Right lobe of liver (tissue), 6 donors: ENCODE results near the gene HOMER3. TPM values are rescaled to one million over a fixed set of nuclear protein-coding genes. Genes with fewer than 3 reads are reported as not detected.

Experiments used
- ATAC-seq, 4 donors: fragments of 200-7000 bp; cut with Tn5 transposase; one replicate each; pipeline ENCODE4 v1.9.1; 2020; ENCODE audit warnings: mild to moderate bottlenecking in 4 of 4, moderate library complexity in 4 of 4
- DNase-seq, 3 donors: peaks; one replicate each; pipeline ENCODE4 v3.0.0-alpha.2; 2020
- H3K27ac ChIP-seq, 3 donors: fragments of 200-600 bp; one replicate each; pipeline ENCODE4 v1.8.0; 2022
- H3K27me3 ChIP-seq, 2 donors: fragments of 200-600 bp; one replicate each; pipeline ENCODE4 v1.8.0; 2022
- H3K36me3 ChIP-seq, 4 donors: fragments of 200-600 bp; sonication (generic) in 1 of 4; one replicate each; pipeline versions ENCODE4 v1.5.1 to v1.8.0; 2017 to 2022; ENCODE audit warnings: control low read depth in 1 of 4
- H3K4me1 ChIP-seq, 4 donors: fragments of 200-600 bp; sonication (generic) in 1 of 4; one replicate each; pipeline versions ENCODE4 v1.5.1 to v1.8.0; 2017 to 2022; ENCODE audit warnings: control low read depth in 1 of 4
- H3K4me3 ChIP-seq, 3 donors: fragments of 200-600 bp; one replicate each; pipeline ENCODE4 v1.8.0; 2022
- H3K9me3 ChIP-seq, 4 donors: fragments of 200-600 bp; sonication (generic) in 1 of 4; one replicate each; pipeline versions ENCODE4 v1.5.1 to v1.8.0; 2017 to 2022; ENCODE audit warnings: control low read depth in 1 of 4
- CTCF ChIP-seq, 4 donors: fragments of 200-600 bp in 3 of 4; fragments of 450-650 bp in 1 of 4; IDR thresholded peaks; one replicate each; pipeline versions ENCODE4 v1.5.1 to v1.8.0; 2016 to 2022; ENCODE audit warnings: antibody characterized with exemption in 4 of 4, mild to moderate bottlenecking in 2 of 4
- POLR2A ChIP-seq: fragments of 450-650 bp; IDR thresholded peaks from one replicate; pipeline ENCODE4 v1.6.1; 2017; ENCODE audit warnings: antibody characterized with exemption, mild to moderate bottlenecking
- WGBS: methylation state at CpG from one replicate; pipeline ENCODE4 v1.1.6; 2018; ENCODE audit warnings: low coverage, low lambda C conversion rate; ENCODE audit not compliant: insufficient coverage; ENCODE audit errors: missing lambda C conversion rate; 5-methylcytosine and 5-hydroxymethylcytosine counted together
- intact Hi-C, 2 donors: fragments of 100-400 bp; cut with DNase I; formaldehyde crosslinking; loops; one replicate each; pipeline versions ENCODE4 v1.11.2 to v1.14.1; 2022
- total RNA-seq, 6 experiments: library from RNA; depleted of rRNA in 2 of 6; stranded (reverse); fragments of >200 nt in 2 of 6; fragmentation: NEBNext Ultra II Directional in 3 of 6; extraction: Animal tissue kit (Norgen Biotek cat#: 25700) in 3 of 6; gene quantifications; one replicate each; pipeline versions ENCODE4 v1.1.0 to v1.2.4, GENCODE V29; 2016 to 2023
- donor health status: DM: no; HTN: yes; CAD: no.
- donor health status: DM: no; HTN: no; CAD: no.
- donor health status: DM: no; HTN: no; CAD: no.
- donor health status: DM: no; HTN: yes; CAD: no.
- donor health status: DM: no; HTN: yes; CAD: no.

HOMER3 gene
- total RNA-seq, 6 experiments from 2014 or later, result 2.3 to 4.7 (median 3.2) TPM

GRCh38 chr19:18886972-18887371 lies 54.0 kb downstream of the HOMER3 start:
- no peaks in the 10 kb centered on the region for H3K27me3 ChIP-seq
- no peak for ATAC-seq
- no peak overlapping the region for H3K27ac ChIP-seq
- no peak for DNase-seq
- no peaks in the 10 kb centered on the region for H3K9me3 ChIP-seq
- H3K4me1 ChIP-seq, result no peaks in the 10 kb centered on the region
- no peaks in the 10 kb centered on the region for H3K36me3 ChIP-seq
- 75% methylated on average over 4 of the region's 4 CpGs for WGBS
- intact Hi-C loops, result no loop called here
- H3K4me3 ChIP-seq, result no peak overlapping the region
- TF ChIP-seq CTCF (IDR thresholded peaks at IDR 0.05), result no peak

GRCh38 chr19:18883526-18884304 lies 57.3 kb downstream of the HOMER3 start:
- Histone ChIP-seq H3K9me3 (no peaks in the 10 kb centered on the region), H3K36me3 (no peaks in the 10 kb centered on the region), H3K4me3 (no peak overlapping the region), H3K27ac (no peak overlapping the region), H3K27me3 (no peaks in the 10 kb centered on the region), H3K4me1 (no peaks in the 10 kb centered on the region)
- 62% methylated on average over 11 of the region's 30 CpGs for WGBS
- no peak for ATAC-seq
- intact Hi-C loops, result no loop called here
- DNase-seq, result no peak
- TF ChIP-seq CTCF (IDR thresholded peaks at IDR 0.05), result no peak
- no peak for TF ChIP-seq POLR2A

GRCh38 chr19:18881491-18881890 lies 59.5 kb downstream of the HOMER3 start:
- no peaks in the 10 kb centered on the region for H3K9me3 ChIP-seq
- WGBS, result 74% methylated on average over 2 of the region's 7 CpGs
- H3K27me3 ChIP-seq, result no peaks in the 10 kb centered on the region
- ATAC-seq, result no peak
- intact Hi-C loops, result no loop called here
- TF ChIP-seq CTCF (IDR thresholded peaks at IDR 0.05), result no peak
- no peak for TF ChIP-seq POLR2A
- no peaks in the 10 kb centered on the region for H3K4me1 ChIP-seq
- DNase-seq, result no peak
- H3K36me3 ChIP-seq, result no peaks in the 10 kb centered on the region
- H3K27ac ChIP-seq, result no peak overlapping the region
- H3K4me3 ChIP-seq, result no peak overlapping the region

- WGBS, result 72% methylated on average over 13 of the region's 13 CpGs
- H3K9me3 ChIP-seq, result no peaks in the 10 kb centered on the region
- peak in 2 of 4 donors; percentile 18 to 45 for ATAC-seq
- peak in 1 of 3 donors; percentile 47 for DNase-seq
- intact Hi-C loops, result no loop called here
- H3K36me3 ChIP-seq, result no peaks in the 10 kb centered on the region
- TF ChIP-seq POLR2A (no peak), CTCF (IDR thresholded peaks at IDR 0.05) (no peak)
- no peak overlapping the region for H3K27ac ChIP-seq
- H3K4me3 ChIP-seq, result no peak overlapping the region
- H3K4me1 ChIP-seq, result no peaks in the 10 kb centered on the region
- no peaks in the 10 kb centered on the region for H3K27me3 ChIP-seq
Measured at GRCh38 chr19:18879579-18880373, 61.2 kb downstream of the HOMER3 start.

Other genes starting within 250 kb of the HOMER3 start
- gene COMP, start 149.9 kb downstream of the HOMER3 start, total RNA-seq, result under 1 TPM in 2 of 6 experiments, not detected in 4; 0.11 to 0.31 TPM
- gene UPF1, start 109.3 kb downstream of the HOMER3 start, total RNA-seq, result 10 to 100 TPM; 34.0 to 61.0 (median 41.3) TPM
- gene CERS1, start 45.1 kb downstream of the HOMER3 start, total RNA-seq, result not detected
- 100 to 1,000 TPM in 3 of 6 experiments, 10 to 100 TPM in 3; 67.4 to 240 (median 97.1) TPM for gene COPE, start 21.8 kb downstream of the HOMER3 start, total RNA-seq
- gene DDX49, start 21.5 kb downstream of the HOMER3 start, total RNA-seq, result 10 to 100 TPM; 15.8 to 37.9 (median 18.5) TPM
- gene SUGP2, start 92.3 kb upstream of the HOMER3 start, total RNA-seq, result 10 to 100 TPM; 17.4 to 36.4 (median 30.0) TPM
- 10 to 100 TPM; 19.3 to 64.8 (median 41.4) TPM for gene ARMC6, start 92.4 kb upstream of the HOMER3 start, total RNA-seq
- gene SLC25A42, start 122.8 kb upstream of the HOMER3 start, total RNA-seq, result 10 to 100 TPM; 20.7 to 80.7 (median 69.7) TPM
- 10 to 100 TPM; 20.2 to 29.4 (median 22.2) TPM for gene TMEM161A, start 197.3 kb upstream of the HOMER3 start, total RNA-seq
- gene MEF2B, start 229.0 kb upstream of the HOMER3 start, total RNA-seq, result 1 to 10 TPM in 2 of 6 experiments, under 1 TPM in 2, not detected in 2; 0.24 to 2.1 (median 0.97) TPM